Activated gamma-delta T cell (primary cell): ENCODE measurements around the gene COL4A4.

ENCODE experiments used
- DNase-seq: peaks from one replicate; lab custom pipeline; 2025; lab: John Stamatoyannopoulos, UW

COL4A4 gene

GRCh38 chr2:227161947-227162346 is 2.1 kb downstream of the COL4A4 start:
- DNase-seq, result no peak

GRCh38 chr2:227160164-227160563 is 3.8 kb downstream of the COL4A4 start:
- DNase-seq, result no peak

DNA sequence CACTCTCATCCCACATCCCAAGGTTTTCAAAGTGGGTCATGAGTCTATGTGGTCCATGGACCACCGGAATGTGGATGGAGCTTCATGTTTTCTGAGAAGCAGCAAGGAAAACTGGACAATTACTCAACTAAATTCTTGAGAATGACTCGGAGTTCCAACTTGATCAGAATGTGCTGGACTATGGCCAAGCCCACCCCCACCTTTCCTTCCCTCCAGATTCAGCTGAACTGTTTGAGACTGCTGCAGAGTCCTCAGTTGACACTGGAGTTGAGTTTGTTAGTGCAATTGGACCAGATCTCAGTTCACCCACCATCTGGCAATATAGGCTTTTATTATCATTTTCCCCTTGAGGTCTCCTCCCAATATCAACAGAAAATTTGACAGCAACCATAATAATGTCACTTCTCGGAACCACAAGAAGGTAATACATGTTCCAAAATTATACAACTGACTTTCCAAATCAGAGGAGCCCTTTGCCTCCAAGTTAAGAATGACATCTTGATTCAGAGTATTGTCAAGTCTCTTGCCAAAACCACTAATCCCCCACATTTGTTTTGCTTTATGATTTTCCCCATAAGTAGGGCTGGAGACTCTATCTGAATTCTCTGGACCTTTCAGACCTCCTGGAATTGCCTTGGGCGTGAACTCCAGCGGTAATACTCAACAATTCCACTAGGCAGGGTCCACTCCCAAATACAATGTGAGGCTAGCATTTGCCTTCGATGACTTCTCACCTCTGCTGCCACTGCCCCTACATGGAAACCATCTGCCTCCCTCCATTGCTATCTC is 8.8 kb downstream of the COL4A4 start:
- DNase-seq, result no peak

GRCh38 chr2:227153758-227154486 is 10.1 kb downstream of the COL4A4 start:
- DNase-seq, result no peak

- no peak for DNase-seq
These were observed 10.7 kb downstream of the COL4A4 start for GRCh38 chr2:227153307-227153706.

DNA sequence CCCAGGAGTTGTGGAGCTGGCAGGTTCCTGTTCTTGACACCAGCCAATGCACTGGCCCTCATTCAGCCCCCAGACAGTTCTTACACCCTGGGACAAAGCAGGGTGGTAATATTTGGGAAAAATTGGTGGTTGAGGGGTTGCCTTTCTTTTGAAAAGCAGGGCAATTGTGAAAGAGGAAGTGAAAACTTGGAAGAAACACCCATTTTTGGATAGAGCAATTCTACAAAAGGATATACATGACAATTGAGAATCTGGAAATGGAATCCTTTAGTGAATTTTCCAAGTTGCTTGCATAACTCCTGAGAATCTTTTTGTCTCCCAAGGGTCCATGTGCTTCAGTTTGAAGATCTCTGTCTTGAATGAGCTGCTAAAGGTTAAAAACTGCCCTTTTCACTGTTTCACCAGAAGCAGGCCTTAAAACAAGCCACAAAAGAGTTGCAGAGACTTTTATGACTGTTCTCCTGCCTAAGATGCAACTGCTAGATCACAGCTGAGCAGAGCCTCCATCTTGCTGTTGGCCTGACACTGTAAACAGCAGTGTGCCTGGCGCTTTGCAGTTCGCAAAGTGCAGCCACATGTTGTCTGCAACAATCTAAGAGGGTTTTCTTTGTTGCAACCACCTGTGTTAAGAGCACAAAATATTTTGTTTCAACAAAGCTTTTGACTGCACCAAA is 11.8 kb downstream of the COL4A4 start:
- no peak for DNase-seq

GRCh38 chr2:227150222-227150936 is 13.6 kb downstream of the COL4A4 start:
- no peak for DNase-seq

DNA sequence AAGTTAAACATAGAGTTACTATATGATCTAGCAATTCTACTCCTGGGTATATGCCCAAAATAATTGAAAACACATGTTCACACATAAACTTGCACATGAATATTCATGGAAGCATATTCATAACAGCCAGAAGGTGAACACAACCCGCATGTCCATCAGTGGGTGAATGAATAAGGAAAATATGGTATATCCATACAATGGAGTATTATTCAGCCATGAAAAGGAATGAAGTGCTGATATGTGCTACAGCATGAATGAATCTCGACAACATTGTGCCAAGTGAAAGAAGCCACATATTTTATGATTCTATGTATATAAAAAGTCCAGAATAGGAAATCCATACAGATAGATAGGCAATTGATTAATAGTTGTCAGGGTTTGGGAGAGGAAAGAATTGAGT is 15.9 kb downstream of the COL4A4 start:
- DNase-seq, result no peak

DNA sequence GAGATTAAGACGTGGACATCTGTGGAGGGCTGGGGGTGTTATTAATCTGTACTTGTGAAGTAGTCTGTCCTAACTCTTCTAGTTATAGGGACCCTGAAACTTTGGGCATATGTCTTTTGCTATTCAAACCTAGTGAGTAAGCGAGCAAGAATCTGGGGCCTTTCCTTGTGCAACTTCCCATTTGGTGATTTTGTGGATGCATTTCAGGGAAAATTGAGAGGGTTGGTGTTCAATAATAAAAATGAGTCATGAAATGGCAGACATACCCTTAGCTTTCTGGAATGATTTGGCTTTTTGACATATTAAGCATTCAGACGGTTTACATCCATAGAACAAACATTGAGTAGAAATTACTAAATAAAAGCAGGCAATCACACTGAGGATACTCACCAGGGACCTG is 17.0 kb downstream of the COL4A4 start:
- DNase-seq, result no peak

GRCh38 chr2:227146456-227146855 is 17.5 kb downstream of the COL4A4 start:
- no peak for DNase-seq

DNA sequence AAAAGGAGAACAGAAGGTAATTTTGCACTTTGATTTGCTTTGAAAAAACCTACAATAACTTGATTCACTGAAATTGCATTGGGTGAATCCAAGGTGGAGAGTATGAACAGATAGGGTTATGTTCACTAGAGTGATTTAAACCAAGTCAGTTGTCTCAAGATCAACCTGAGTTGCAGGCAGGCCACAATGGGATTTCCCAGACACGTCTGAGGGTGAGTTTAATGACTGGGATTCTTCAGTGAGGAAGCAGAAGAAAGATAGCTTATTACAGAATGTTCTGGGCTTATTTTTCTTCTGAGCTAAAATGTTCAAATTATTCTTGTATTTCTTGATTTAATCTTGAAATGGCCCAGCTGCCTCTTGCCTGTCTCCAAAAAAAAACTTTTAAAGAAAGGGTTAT is 20.1 kb downstream of the COL4A4 start:
- no peak for DNase-seq

DNA sequence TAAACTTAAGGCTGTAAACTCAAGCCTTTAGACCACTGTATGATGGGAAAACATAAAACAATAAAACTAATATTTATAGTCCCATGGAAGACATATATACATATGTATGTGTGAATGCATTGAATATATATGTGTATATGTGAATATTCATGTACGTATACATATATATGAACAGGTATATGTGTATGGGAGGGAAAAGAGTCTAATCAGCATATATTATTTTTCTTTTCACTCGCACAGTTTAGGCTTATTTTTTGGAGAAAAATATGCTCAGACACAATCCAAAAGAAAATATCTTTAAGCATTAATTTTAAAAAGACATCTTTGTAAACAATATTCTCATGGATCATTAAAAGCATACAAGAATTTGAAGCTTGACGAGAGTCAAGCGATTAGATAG is 22.7 kb downstream of the COL4A4 start:
- no peak for DNase-seq

DNA sequence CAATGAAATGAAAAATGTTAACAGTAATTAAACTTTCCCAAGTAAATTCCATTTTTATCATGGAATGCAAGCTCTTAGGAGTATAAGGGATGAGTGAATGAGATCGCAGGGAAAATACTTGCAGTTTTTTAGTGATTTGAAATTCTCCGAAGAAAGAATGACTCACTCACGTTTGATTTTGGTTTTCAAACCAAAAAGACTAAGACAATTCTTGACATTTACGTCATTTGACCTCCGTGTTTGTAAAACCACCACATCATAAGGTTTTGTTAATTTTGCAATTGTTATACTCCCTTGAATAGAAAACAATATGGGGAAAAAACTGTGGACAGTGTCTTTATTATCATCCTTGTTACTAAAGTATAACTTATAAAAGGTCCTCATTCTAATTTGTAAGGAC is 29.4 kb downstream of the COL4A4 start:
- no peak for DNase-seq

DNA sequence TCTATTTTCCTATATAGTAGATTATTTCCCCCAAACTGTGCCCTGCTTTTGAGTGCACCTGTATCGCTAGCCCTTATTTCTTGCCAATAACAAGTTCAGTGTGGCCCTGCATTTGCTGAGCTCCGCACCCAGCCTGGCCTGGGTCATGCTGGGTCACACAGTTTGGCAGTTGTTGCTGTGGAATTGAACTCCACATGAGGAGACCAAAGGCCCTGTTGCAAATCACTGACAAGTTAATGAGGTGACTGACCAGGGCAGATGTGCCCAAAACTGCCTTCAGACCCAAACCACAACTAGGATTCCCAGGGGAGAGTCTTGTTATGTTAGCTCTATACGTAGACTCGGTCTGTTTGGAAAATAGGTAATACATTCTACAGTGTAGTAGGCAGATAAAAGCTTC is 31.0 kb downstream of the COL4A4 start:
- DNase-seq, result no peak

- no peak for DNase-seq
These were observed 33.4 kb downstream of the COL4A4 start for GRCh38 chr2:227130636-227131035.

GRCh38 chr2:227127201-227127600 is 36.8 kb downstream of the COL4A4 start:
- no peak for DNase-seq

DNA sequence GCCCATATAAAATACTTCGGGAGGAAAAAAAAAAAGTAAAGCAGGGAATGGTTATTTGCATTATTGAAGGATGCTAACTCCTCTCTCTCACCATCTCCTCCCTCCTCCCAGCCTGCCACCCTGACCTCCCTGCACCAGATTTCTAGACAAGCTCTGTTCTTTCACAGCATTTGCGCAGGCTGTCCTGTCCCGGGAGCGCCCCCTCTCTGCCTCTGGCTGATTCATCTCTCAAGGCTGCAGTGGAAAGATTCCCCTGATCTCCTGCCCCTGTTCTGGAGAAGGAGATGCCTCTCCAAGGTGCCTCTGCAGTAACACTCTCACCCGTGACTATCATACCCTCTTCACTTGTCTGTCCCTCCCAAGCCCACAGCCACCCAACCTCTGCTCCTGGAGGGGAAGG is 38.5 kb downstream of the COL4A4 start:
- no peak for DNase-seq

DNA sequence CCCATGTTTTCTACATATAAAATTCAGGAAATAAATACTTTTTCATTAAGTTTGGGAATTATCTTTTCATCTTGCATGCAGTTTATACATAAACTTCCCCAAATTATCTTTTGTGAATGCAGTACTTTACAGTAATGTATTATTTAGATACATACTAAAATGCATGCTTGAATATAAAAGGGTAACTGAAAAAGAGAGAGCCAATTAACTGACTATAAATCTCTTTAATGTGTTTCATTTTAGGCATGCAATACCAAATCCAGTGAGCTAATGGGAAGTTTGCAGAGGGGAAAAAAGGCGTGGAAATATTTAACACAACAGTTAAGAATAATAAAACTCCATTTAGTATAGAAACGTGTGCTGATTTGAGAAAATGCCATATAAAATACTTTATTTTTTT is 39.2 kb downstream of the COL4A4 start:
- DNase-seq, result no peak

DNA sequence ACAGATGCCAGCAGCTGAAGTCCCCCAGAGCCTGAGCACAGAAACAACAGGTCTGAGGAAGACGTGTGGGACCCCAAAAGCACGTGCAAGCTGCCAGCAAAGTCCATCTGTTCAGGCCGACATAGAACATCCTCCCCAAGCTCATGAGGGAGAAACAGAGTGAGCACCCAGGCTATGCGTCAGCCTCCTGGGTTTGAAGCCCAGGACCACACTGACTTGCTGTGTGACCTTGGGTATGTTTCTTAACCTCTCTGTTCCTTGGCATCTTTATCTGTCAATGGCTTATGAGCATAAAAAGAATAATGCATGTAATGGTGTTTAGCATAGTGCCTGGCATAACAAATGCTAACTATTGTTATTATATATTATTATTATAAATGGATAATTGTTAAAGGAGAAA is 40.3 kb downstream of the COL4A4 start:
- no peak for DNase-seq

GRCh38 chr2:227118353-227118752 is 45.7 kb downstream of the COL4A4 start:
- no peak for DNase-seq

- DNase-seq, result no peak
These were observed 46.2 kb downstream of the COL4A4 start for GRCh38 chr2:227117852-227118251.

DNA sequence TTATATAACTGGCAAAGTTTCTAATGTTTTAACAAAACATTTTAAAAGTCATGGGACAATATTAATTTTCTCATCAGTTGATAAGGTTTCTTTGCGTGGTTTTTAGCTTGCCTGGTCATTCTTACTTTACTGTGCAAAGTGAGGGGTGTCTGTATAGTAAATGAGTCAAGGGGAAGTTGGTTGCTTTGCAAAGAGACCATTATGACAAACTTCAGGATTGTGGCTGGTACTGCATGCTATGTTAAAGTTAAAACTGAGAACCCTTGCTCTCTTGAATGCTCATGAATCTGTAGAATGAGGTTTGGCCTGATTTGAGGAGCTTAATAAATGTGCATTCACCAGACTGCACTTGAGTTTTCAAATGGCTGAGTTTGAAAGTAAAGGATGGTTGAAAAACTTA is 47.0 kb downstream of the COL4A4 start:
- DNase-seq, result no peak
